Keratinocyte (primary cell): Measurements from ENCODE around the gene OTOP1. TPM values are rescaled to one million over a fixed set of nuclear protein-coding genes. Genes with fewer than 3 reads are reported as not detected.
"Not testable (repeated sequence)": the region's sequence is repeated elsewhere in the genome, so short reads cannot be mapped to it uniquely, and the experiment has no call there.

Experiments
- DNase-seq: peaks from one replicate; pipeline ENCODE4 v3.0.0-alpha.2; 2011; ENCODE audit warnings: low read depth, missing footprints, low spot score
- FAIRE-seq: peaks from 2 replicates; lab custom pipeline; 2011; peaks lifted over from hg19 to GRCh38; lab: Jason Lieb, UNC
- H2AFZ ChIP-seq: 2 replicates; pipeline ENCODE4 v1.6.0; 2012; ENCODE audit warnings: low read length, control low read depth, inconsistent platforms; ENCODE audit not compliant: control insufficient read depth
- H3K27ac ChIP-seq: 2 replicates; pipeline ENCODE4 v1.5.1; 2011; ENCODE audit warnings: low read length; ENCODE audit not compliant: control insufficient read depth, insufficient read depth
- H3K27me3 ChIP-seq: 3 replicates; pipeline ENCODE4 v1.6.0; 2011; ENCODE audit warnings: low read length; ENCODE audit not compliant: control insufficient read depth, insufficient read depth; ENCODE audit errors: extremely low read depth
- H3K36me3 ChIP-seq, 2 experiments: 2 replicates in 1 of 2; 3 replicates in 1 of 2; pipeline ENCODE4 v1.5.1; 2011; ENCODE audit warnings: low read length in 2 of 2, mild to moderate bottlenecking in 1 of 2; ENCODE audit not compliant: control insufficient read depth in 2 of 2, insufficient read depth in 2 of 2; ENCODE audit errors: extremely low read depth in 1 of 2
- H3K4me1 ChIP-seq: 3 replicates; pipeline ENCODE4 v1.5.1; 2011; ENCODE audit warnings: low read length; ENCODE audit not compliant: control insufficient read depth, insufficient read depth; ENCODE audit errors: extremely low read depth
- H3K4me2 ChIP-seq: 3 replicates; pipeline ENCODE4 v1.6.0; 2011; ENCODE audit warnings: low read depth, low read length; ENCODE audit not compliant: control insufficient read depth, insufficient read depth; ENCODE audit errors: extremely low read depth
- H3K4me3 ChIP-seq, 3 experiments: fragments of 200-600 bp in 1 of 3; sonication (generic) in 1 of 3; 2 replicates in 2 of 3; 3 replicates in 1 of 3; pipeline ENCODE4 v1.5.1; 2011 to 2016; ENCODE audit warnings: low read length in 3 of 3, mild to moderate bottlenecking in 3 of 3, control low read depth in 2 of 3, inconsistent platforms in 1 of 3, low read depth in 1 of 3, mixed read lengths in 1 of 3, mixed run types in 1 of 3, moderate library complexity in 1 of 3; ENCODE audit not compliant: control insufficient read depth in 2 of 3, insufficient read depth in 2 of 3; ENCODE audit errors: extremely low read depth in 1 of 3
- H3K79me2 ChIP-seq: 2 replicates; pipeline ENCODE4 v1.6.0; 2012; ENCODE audit warnings: low read length; ENCODE audit not compliant: control insufficient read depth, insufficient read depth
- H3K9ac ChIP-seq: 3 replicates; pipeline ENCODE4 v1.6.0; 2011; ENCODE audit warnings: low read length; ENCODE audit not compliant: control insufficient read depth, insufficient read depth; ENCODE audit errors: extremely low read depth
- H3K9me1 ChIP-seq: 3 replicates; pipeline ENCODE4 v1.6.0; 2011; ENCODE audit warnings: low read length; ENCODE audit not compliant: control insufficient read depth, insufficient read depth; ENCODE audit errors: extremely low read depth
- H3K9me3 ChIP-seq: 2 replicates; pipeline ENCODE4 v1.5.1; 2012; ENCODE audit warnings: low read depth, low read length; ENCODE audit not compliant: control insufficient read depth
- H4K20me1 ChIP-seq: 3 replicates; pipeline ENCODE4 v1.6.0; 2011; ENCODE audit warnings: low read length; ENCODE audit not compliant: control insufficient read depth, insufficient read depth; ENCODE audit errors: extremely low read depth
- CTCF ChIP-seq, 3 experiments: IDR thresholded peaks in 1 of 3; conservative IDR thresholded peaks in 1 of 3; optimal IDR thresholded peaks in 1 of 3; 2 replicates in 2 of 3; 3 replicates in 1 of 3; pipeline versions ENCODE3 to v1.5.1; 2011; ENCODE audit warnings: low read length in 3 of 3, mild to moderate bottlenecking in 3 of 3, moderate library complexity in 2 of 3, control low read depth in 1 of 3, inconsistent platforms in 1 of 3; ENCODE audit not compliant: insufficient read depth in 2 of 3; ENCODE audit errors: extremely low read depth in 1 of 3
- EZH2 ChIP-seq: IDR thresholded peaks from one replicate; pipeline ENCODE4 v1.6.1; 2012; ENCODE audit warnings: inconsistent platforms, mild to moderate bottlenecking, low read length, moderate library complexity
- dilution Hi-C: fragments of 300-500 bp; cut with MboI; formaldehyde crosslinking; loops from one replicate; pipeline ENCODE4 v1.7.0; 2020; ENCODE audit warnings: low sequenced_read_pairs; ENCODE audit not compliant: extremely low pct_ligation_motif_present
- polyA plus RNA-seq, 5 experiments: library from polyadenylated mRNA; depleted of rRNA in 3 of 5; stranded (reverse) in 3 of 5; stranded (forward) in 1 of 5; unstranded in 1 of 5; fragments of >200 nt; gene quantifications; 1 replicate in 1 of 5; 2 replicates in 3 of 5; 3 replicates in 1 of 5; pipeline versions ENCODE4 v1.2.1 to v1.2.3, GENCODE V29; 2011 to 2012; ENCODE audit warnings: missing spikeins in 2 of 5, low read depth in 1 of 5, low replicate concordance in 1 of 5

The OTOP1 gene
- polyA plus RNA-seq, 1 donor (not counting 4 experiments of a cell fraction or from before 2014, with no cell fraction given): not detected

GRCh38 chr4:4170596-4171150, 56.1 kb downstream of the OTOP1 start:
- Histone ChIP-seq H3K27me3 (no peaks in the 10 kb centered on the region), H3K27ac (no peak overlapping the region), H3K36me3 (no peaks in the 10 kb centered on the region), H3K4me3 (no peak overlapping the region), H2AFZ (no peak overlapping the region), H3K9ac (no peak overlapping the region), H3K9me1 (no peaks in the 10 kb centered on the region), H3K4me1 (no peaks in the 10 kb centered on the region), H4K20me1 (no peaks in the 10 kb centered on the region), H3K4me2 (no peak overlapping the region), H3K79me2 (no peaks in the 10 kb centered on the region), H3K9me3 (no peaks in the 10 kb centered on the region)
- DNase-seq (no peak), FAIRE-seq (no peak)
- dilution Hi-C loops: no loop called here
- no peak for TF ChIP-seq CTCF (optimal IDR thresholded peaks at IDR 0.05 in 1 of 3, IDR thresholded peaks at IDR 0.05 in 1 of 3, conservative IDR thresholded peaks at IDR 0.05 in 1 of 3; ENCODE audit: extremely low read depth in 1 of 3, insufficient read depth in 2 of 3, low read length in 3 of 3)
- TF ChIP-seq EZH2: no peak

- DNase-seq, H3K9me1 ChIP-seq, H3K27me3 ChIP-seq, H4K20me1 ChIP-seq, H3K27ac ChIP-seq, H2AFZ ChIP-seq, H3K9ac ChIP-seq, H3K79me2 ChIP-seq, dilution Hi-C loops, H3K36me3 ChIP-seq, H3K4me2 ChIP-seq, H3K9me3 ChIP-seq, FAIRE-seq, H3K4me3 ChIP-seq, H3K4me1 ChIP-seq: not testable (repeated sequence)
These were observed 58.5 kb downstream of the OTOP1 start for GRCh38 chr4:4167981-4168780.

- H4K20me1 ChIP-seq, H3K9me3 ChIP-seq, H3K27me3 ChIP-seq, H3K4me2 ChIP-seq, H3K4me3 ChIP-seq, H3K27ac ChIP-seq, H2AFZ ChIP-seq, H3K79me2 ChIP-seq, FAIRE-seq, DNase-seq, H3K36me3 ChIP-seq, H3K4me1 ChIP-seq, H3K9ac ChIP-seq, H3K9me1 ChIP-seq, dilution Hi-C loops: not testable (repeated sequence)
These were observed 59.7 kb downstream of the OTOP1 start for GRCh38 chr4:4166986-4167385.

GRCh38 chr4:4165701-4166392, 60.9 kb downstream of the OTOP1 start:
- H3K79me2 ChIP-seq, dilution Hi-C loops: not testable (repeated sequence)

More at GRCh38 chr4:4165701-4166392, 60.9 kb downstream of the OTOP1 start:
- H3K4me2 ChIP-seq, H4K20me1 ChIP-seq, H3K27ac ChIP-seq, H3K4me1 ChIP-seq, H3K4me3 ChIP-seq, H3K9ac ChIP-seq, DNase-seq, H3K9me3 ChIP-seq, H3K36me3 ChIP-seq, H2AFZ ChIP-seq, FAIRE-seq, H3K27me3 ChIP-seq, H3K9me1 ChIP-seq: not testable (repeated sequence)
